Cerebellar cortex (tissue), 1 donor: ENCODE data around the gene ATRAID.
A peak's percentile ranks its signal among the peaks of the same experiment; 100 is the strongest.

Experiments
- DNase-seq: peaks from one replicate; pipeline ENCODE4 v3.0.0-alpha.2; 2015; ENCODE audit warnings: low spot score

ATRAID gene

GRCh38 chr2:27250652-27251379 lies 39.0 kb downstream of the ATRAID start:
- DNase-seq: no peak

- DNase-seq: no peak
Observed at GRCh38 chr2:27251766-27252165, 39.9 kb downstream of the ATRAID start.

DNA sequence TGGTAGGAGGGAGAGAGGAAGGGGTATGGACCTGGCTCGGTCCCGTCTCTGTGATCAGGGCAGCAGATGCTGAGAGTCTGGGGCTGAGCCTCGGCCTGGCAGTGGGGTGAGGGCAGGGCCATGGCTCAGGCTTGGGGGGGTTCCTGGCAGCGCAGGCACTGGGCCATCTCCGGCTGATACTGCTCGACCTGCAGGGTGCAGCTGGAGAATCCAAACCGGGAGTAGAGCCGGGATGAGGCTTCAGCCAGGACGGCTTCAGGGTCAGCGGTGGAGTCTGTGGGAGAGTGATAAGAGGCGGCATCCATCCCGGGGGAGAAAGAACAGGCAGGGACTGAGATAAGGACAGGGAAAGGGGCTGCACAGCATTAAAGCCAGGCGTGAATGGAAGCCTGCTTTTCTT lies 43.3 kb downstream of the ATRAID start:
- no peak for DNase-seq

DNA sequence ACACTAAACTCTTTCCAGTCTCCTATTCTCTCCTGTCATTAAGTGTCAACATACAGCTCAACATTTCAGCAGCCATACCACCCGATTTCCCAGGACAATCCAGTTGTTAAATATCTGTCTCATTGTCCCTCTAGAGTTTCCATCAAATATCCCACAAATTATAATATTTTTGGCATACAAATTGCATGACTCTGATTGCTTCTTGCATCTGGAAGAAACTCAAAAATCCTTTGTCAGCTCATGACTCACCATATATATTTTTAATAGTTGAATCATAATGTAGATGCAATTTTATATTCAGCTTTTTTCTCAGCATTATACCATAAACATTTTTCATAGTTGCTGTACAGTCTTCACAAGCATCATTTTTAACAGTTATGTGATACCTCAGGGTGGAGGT lies 43.8 kb downstream of the ATRAID start:
- no peak for DNase-seq

GRCh38 chr2:27256855-27257454 lies 45.1 kb downstream of the ATRAID start:
- DNase-seq: no peak

GRCh38 chr2:27258051-27258450 lies 46.2 kb downstream of the ATRAID start:
- no peak for DNase-seq

DNA sequence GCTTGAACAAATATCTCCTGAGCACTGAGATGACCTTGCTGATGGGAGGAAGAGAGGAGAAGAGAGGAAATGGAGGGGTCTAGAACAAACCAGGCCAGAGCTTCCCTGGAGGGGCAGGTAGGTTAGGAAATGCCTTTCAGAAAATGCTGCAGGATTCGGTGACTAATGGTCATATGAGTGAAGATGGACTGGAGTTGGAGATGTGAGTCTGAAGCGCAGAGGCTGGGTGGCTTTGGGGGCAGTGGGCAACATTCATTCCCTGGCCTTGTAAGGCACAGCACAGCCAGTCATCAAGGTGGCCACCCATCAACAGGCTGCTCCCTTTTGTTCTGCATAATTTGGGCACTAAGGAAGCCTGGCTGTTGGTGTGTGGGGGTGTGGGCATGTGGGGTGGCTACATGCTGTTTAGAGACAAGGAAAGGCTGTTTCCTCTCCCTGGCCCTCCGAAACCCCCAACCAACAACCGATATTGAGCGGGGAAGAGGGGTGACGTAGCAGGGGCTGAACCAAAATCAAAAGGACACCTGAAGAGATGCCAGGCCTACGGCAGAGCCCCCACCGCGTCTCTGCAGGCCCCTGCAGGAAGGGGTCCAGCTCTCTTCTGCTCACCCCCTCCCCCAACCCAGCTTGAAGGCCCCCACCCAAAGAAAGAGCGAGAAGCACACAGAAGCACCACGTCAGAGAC lies 49.5 kb downstream of the ATRAID start:
- no peak for DNase-seq

- no peak for DNase-seq
Observed at GRCh38 chr2:27261926-27262298, 50.1 kb downstream of the ATRAID start.

- DNase-seq: no peak
Observed at GRCh38 chr2:27262379-27263286, 50.8 kb downstream of the ATRAID start, which contains the start of gene SLC30A3. Gene SLC30A3, minus strand, starts transcription at chr2:27263047. Its CDS starts 141 bp downstream, at chr2:27262906.

GRCh38 chr2:27263287-27264252 lies 51.7 kb downstream of the ATRAID start:
- DNase-seq: no peak

GRCh38 chr2:27264253-27264752 lies 52.5 kb downstream of the ATRAID start:
- no peak for DNase-seq

DNA sequence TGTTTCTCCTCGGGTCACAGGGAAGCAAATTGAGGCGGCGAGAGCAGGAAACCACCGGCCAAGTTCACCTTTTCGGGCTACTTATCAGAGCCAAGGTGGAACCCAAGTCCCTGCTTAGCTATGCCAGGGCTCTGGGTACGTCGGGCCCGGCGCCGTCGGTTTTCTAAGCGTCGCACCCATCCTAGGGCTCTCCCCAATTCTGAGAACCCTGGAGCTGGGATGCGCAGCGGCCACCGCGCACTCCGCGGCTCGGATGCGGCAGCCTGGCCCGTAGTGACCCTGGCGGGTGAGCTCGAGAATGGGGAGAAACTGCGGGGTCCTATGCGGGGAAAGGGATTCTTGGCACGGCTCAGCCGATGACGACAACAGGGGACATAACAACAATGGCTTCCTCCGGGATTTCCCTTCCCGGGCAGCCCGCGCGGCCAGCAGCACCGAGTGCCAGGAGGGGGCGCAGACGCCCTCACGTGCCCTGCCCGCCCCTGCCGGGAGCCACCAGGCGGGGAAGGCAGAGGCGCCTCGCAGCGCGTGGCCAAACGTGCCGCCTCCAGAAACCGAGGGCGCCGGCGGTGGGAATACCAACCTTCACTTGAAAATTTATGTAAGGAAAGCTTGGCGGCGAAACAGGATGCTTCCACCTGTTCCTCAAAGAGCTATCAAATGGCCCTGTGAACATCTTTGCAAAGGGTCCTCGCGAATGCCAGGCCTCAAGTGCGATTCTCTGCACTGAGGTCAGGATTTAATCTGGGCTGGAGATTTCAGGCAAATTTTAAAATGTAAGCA lies 53.1 kb downstream of the ATRAID start:
- peak; percentile 26 for DNase-seq

DNA sequence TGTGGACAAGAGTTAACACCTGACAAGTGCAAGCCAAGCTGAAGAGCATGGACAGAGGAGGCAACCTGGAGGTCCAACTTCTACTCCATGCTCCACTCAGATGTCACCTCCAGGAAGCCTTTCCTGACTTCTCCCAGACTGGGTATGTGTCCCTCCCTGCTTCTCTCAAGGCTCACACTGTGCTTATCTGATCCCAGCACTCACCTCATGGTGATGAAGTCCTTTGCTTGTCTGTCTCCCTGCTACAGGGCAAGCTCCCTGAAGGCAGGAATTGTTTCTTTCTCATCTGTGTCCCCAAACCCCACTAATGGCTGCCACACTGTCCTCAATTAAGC lies 53.7 kb downstream of the ATRAID start:
- DNase-seq: no peak
